MM.1S (cell line): Measurements from ENCODE around the gene MSI1.

Source experiments
- EZH2 ChIP-seq: fragments of 300-600 bp; sonication (generic); optimal IDR thresholded peaks from 2 replicates; pipeline ENCODE3; 2017; ENCODE audit warnings: low read depth, mild to moderate bottlenecking, antibody characterized with exemption, low read length, mixed read lengths
- EZH2phosphoT487 ChIP-seq: fragments of 300-600 bp; sonication (generic); IDR thresholded peaks from 2 replicates; pipeline ENCODE4 v1.6.1; 2018; ENCODE audit warnings: antibody characterized with exemption, low read length
- TF ChIP-seq, protein P1 (sequence below): fragments of 300-600 bp; sonication (generic); IDR thresholded peaks from 2 replicates; pipeline ENCODE4 v1.5.1; 2016; ENCODE audit warnings: antibody characterized with exemption, low read length, mixed read lengths

GRCh38 chr12:120365675-120366340 lies 3.2 kb downstream of the MSI1 start:
- no peak for TF ChIP-seq EZH2
- TF ChIP-seq, protein P1, sequence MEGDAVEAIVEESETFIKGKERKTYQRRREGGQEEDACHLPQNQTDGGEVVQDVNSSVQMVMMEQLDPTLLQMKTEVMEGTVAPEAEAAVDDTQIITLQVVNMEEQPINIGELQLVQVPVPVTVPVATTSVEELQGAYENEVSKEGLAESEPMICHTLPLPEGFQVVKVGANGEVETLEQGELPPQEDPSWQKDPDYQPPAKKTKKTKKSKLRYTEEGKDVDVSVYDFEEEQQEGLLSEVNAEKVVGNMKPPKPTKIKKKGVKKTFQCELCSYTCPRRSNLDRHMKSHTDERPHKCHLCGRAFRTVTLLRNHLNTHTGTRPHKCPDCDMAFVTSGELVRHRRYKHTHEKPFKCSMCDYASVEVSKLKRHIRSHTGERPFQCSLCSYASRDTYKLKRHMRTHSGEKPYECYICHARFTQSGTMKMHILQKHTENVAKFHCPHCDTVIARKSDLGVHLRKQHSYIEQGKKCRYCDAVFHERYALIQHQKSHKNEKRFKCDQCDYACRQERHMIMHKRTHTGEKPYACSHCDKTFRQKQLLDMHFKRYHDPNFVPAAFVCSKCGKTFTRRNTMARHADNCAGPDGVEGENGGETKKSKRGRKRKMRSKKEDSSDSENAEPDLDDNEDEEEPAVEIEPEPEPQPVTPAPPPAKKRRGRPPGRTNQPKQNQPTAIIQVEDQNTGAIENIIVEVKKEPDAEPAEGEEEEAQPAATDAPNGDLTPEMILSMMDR, result no peak
- TF ChIP-seq EZH2phosphoT487, result no peak
